ENCODE measurements around the gene NOL4L. TPM values are rescaled to one million over a fixed set of nuclear protein-coding genes. Genes with fewer than 3 reads are reported as not detected.

The NOL4L gene
- total and polyA plus RNA-seq, 2 experiments from 2014 or later: 35.6 to 42.9 TPM

GRCh38 chr20:32606107-32606506 is 21.0 kb upstream of the NOL4L start:
- H3K9me3 ChIP-seq (ENCODE audit: low read depth): no peaks in the 10 kb centered on the region
- no peaks in the 10 kb centered on the region for H3K79me2 ChIP-seq
- H3K4me3 ChIP-seq: no peak overlapping the region
- peaks cover 12% of the 10 kb centered on the region for H3K27me3 ChIP-seq
- H3K4me2 ChIP-seq: no peak overlapping the region
- no peaks in the 10 kb centered on the region for H3K36me3 ChIP-seq (replicated peaks; ENCODE audit: insufficient read depth, low read depth)
- DNase-seq (ENCODE audit: low spot score): no peak
- TF ChIP-seq CTCF (IDR thresholded peaks at IDR 0.05; ENCODE audit: poor library complexity): no peak
- TF ChIP-seq EZH2phosphoT487 (IDR thresholded peaks at IDR 0.05; ENCODE audit: low read depth, severe bottlenecking, unreplicated experiment): no peak
- TF ChIP-seq EZH2 (IDR thresholded peaks at IDR 0.05; ENCODE audit: borderline replicate concordance): no peak
- 61% methylated on average over 8 of the region's 8 CpGs for WGBS (ENCODE audit: low lambda C conversion rate, missing lambda C conversion rate)
- H3K4me1 ChIP-seq (ENCODE audit: insufficient read depth): peaks cover 5% of the 10 kb centered on the region
- H2AFZ ChIP-seq: no peak overlapping the region
- no peaks in the 10 kb centered on the region for H3K9me2 ChIP-seq (replicated peaks; ENCODE audit: insufficient read depth)
- H4K20me1 ChIP-seq (ENCODE audit: insufficient read depth, poor library complexity, severe bottlenecking): no peaks in the 10 kb centered on the region
- no peak overlapping the region for H3K27ac ChIP-seq

GRCh38 chr20:32605167-32605656 is 20.1 kb upstream of the NOL4L start:
- Histone ChIP-seq H4K20me1 (ENCODE audit: insufficient read depth, poor library complexity, severe bottlenecking) (no peaks in the 10 kb centered on the region), H3K9me3 (ENCODE audit: low read depth) (no peaks in the 10 kb centered on the region), H3K4me1 (ENCODE audit: insufficient read depth) (peaks cover 5% of the 10 kb centered on the region), H3K27me3 (peaks cover 12% of the 10 kb centered on the region), H2AFZ (no peak overlapping the region), H3K4me3 (no peak overlapping the region), H3K79me2 (no peaks in the 10 kb centered on the region), H3K9me2 (replicated peaks; ENCODE audit: insufficient read depth) (no peaks in the 10 kb centered on the region), H3K36me3 (replicated peaks; ENCODE audit: insufficient read depth, low read depth) (no peaks in the 10 kb centered on the region), H3K4me2 (no peak overlapping the region), H3K27ac (no peak overlapping the region)
- peak; percentile 56 for DNase-seq (ENCODE audit: low spot score)
- WGBS (ENCODE audit: low lambda C conversion rate, missing lambda C conversion rate): 46% methylated on average over 12 of the region's 12 CpGs
- no peak for TF ChIP-seq EZH2phosphoT487 (IDR thresholded peaks at IDR 0.05; ENCODE audit: low read depth, severe bottlenecking, unreplicated experiment)
- no peak for TF ChIP-seq CTCF (IDR thresholded peaks at IDR 0.05; ENCODE audit: poor library complexity)
- no peak for TF ChIP-seq EZH2 (IDR thresholded peaks at IDR 0.05; ENCODE audit: borderline replicate concordance)

GRCh38 chr20:32603046-32603726 is 18.1 kb upstream of the NOL4L start:
- H3K9me3 ChIP-seq (ENCODE audit: low read depth): no peaks in the 10 kb centered on the region

More at GRCh38 chr20:32603046-32603726, 18.1 kb upstream of the NOL4L start:
- H3K9me2 ChIP-seq (replicated peaks; ENCODE audit: insufficient read depth): no peaks in the 10 kb centered on the region
- H3K4me1 ChIP-seq (ENCODE audit: insufficient read depth): peaks cover 5% of the 10 kb centered on the region
- 95% methylated on average over 18 of the region's 18 CpGs for WGBS (ENCODE audit: low lambda C conversion rate, missing lambda C conversion rate)
- TF ChIP-seq CTCF (IDR thresholded peaks at IDR 0.05; ENCODE audit: poor library complexity): no peak
- TF ChIP-seq EZH2phosphoT487 (IDR thresholded peaks at IDR 0.05; ENCODE audit: low read depth, severe bottlenecking, unreplicated experiment): no peak
- no peak for TF ChIP-seq EZH2 (IDR thresholded peaks at IDR 0.05; ENCODE audit: borderline replicate concordance)
- H2AFZ ChIP-seq: no peak overlapping the region
- H3K27me3 ChIP-seq: peaks cover 12% of the 10 kb centered on the region
- H3K27ac ChIP-seq: no peak overlapping the region
- no peak overlapping the region for H3K4me3 ChIP-seq
- H3K4me2 ChIP-seq: no peak overlapping the region
- no peaks in the 10 kb centered on the region for H3K36me3 ChIP-seq (replicated peaks; ENCODE audit: insufficient read depth, low read depth)
- H3K79me2 ChIP-seq: no peaks in the 10 kb centered on the region
- DNase-seq (ENCODE audit: low spot score): no peak
- no peaks in the 10 kb centered on the region for H4K20me1 ChIP-seq (ENCODE audit: insufficient read depth, poor library complexity, severe bottlenecking)
